CD4-positive, alpha-beta T cell treated with Interferon gamma for 1 hour (primary cell): ENCODE results near the gene PIM2.

Source experiments
- DNase-seq: peaks from one replicate; pipeline ENCODE4 v3.0.0-alpha.2; 2020

Gene PIM2

DNA sequence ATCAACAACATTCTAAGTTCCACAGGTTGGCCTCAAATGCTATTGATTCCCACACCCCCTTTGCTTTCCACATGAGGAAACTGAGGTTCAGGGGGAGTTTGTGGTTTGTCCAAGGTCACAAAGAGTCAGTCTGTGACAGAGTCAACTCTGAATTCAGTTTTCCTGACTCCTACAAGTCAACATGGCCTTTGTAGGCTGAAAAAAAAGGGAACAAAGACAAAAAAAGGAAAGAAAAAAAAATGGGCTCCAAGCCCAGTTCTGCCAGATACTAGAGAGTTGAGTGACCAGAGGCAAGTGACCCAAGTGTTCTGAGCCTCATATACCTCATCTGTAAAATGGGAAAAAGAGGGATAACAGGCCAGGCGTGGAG is 16.5 kb upstream of the PIM2 start:
- no peak for DNase-seq

DNA sequence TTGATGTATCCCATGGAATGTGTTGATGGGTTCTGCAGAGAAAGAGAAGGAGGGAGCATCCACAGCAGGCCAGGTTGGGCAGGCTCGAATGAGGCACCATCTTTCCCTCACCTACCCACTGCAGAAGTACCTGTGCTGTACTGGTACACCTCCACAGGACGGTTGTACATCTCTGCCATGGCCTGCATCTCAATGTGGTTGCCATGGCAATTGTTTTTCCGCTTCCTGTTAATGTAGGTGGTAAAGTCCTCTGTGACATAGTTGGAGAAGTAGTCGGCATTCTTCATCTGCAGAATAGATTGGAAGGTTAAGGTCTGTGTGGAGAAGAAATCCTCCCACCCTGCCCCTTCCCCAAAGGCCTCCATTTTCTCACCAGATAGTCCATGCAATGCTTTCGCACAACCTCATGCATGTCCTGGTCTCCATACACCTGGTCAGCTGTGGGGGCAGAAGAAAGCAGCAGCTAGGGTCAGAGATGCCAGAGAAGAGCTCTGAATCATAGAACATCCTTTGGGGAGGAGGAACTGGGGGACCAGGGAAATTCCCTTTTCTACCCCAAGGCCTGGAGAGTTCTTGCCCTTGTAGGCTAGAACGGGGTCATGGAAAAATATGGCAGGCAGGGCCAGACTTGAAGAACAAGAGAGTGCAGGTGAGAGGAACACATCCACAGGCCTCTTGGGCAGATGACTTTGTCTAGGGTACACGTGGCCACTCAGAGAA is 15.9 kb upstream of the PIM2 start:
- DNase-seq, result peak; percentile 66

DNA sequence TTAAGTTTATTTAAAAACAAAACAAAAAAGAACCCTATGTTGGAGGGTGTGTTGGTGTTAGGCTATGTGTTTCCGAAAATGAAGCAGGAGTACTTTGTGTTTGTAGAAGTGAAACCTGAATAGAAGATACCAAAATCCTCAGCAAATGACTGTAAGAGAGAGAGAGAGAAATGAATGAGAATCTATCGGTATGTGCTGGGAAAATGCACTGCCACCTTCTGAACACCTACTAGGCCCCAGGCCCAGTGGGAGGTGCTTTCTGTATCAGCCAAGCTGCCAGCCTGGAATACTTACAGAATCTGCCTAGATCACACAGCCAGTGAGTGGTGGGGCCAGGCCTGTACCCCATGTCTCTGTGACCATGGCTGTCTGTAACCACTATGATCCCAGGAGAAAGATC is 14.9 kb upstream of the PIM2 start:
- no peak for DNase-seq

DNA sequence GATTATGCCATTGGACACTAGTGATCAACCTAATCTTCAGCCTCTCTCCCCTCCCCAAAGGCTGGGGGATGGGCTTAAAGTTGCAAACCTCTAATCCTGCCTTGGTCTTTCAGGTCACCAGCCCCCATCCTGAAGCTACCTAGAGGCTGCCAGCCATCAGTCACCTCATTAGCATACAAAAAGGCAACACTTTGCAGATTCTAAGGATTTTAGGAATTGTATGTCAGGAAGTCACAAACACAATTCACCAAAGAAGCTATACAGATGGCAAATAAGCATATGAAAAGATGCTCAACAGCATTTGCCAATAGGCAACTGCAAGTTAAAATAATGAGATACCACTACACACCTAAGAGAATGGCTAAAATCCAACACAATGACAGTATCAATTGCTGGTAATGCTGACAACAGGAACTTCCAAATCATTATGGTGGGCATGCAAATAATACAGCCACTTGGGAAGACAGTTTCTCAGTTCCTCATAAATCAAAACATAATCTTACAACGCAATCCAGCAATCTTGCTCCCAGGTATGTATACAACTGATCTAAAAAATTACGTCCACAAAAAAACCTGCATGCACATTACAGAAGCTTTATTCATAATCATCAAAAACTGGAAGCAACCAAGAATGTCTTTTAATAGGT is 9.0 kb upstream of the PIM2 start:
- no peak for DNase-seq

DNA sequence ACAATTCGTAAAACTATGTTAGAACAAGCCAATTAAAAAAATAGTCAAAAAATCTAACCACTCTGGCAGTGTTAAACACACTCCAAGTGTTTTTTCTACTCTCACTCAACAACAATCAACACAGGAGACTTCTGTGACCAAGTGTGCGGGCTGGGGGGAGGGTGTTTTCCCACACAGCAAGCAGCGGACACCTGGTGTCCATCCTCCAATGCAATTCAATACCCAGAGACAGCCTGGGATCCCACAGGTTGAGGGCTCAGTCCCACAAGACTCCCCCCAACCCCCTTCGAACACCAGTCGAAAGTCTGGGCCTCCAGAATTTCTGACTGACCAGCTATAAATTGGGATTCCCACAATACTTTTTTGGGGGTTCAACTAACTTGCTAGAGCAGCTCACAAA is 8.3 kb upstream of the PIM2 start:
- no peak for DNase-seq

DNA sequence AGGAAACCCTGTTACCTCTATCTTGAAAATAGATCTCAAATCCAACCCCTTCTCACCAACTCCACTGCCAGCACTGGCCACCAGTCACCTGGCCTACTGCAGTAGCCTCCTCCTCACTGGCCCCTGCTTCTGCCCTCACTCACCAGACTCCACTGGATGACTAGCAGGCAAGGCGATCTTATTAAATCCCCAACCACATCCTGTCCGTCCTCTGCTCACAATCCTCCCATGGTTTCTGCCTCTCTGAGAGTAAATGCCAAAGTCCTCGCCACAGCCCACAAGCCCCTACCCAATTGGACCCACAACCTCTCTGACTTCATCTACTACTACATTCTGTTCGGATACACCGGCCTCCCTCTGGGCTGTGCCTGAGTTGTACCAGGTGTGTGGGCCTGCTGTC is 5.4 kb upstream of the PIM2 start:
- no peak for DNase-seq

DNA sequence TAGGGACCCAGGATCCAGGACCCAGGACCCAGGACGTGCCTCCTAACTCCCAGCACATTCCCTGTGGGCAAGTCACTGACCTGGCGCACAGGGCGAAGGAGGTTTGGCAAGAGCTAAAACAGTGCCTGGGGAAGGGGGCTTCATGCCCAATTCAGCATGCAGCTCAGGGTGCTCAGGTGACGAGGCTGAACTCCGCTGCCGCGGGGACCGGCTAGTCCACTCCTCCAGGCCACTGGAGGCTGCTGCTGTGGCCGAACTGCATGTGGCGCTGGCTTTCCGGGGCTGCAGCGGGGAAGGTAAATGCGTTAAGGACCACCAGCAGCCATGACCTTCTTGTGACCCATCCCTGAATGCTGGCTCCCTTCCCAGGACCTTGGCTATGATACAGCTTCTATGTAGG is 4.9 kb upstream of the PIM2 start:
- DNase-seq, result no peak

DNA sequence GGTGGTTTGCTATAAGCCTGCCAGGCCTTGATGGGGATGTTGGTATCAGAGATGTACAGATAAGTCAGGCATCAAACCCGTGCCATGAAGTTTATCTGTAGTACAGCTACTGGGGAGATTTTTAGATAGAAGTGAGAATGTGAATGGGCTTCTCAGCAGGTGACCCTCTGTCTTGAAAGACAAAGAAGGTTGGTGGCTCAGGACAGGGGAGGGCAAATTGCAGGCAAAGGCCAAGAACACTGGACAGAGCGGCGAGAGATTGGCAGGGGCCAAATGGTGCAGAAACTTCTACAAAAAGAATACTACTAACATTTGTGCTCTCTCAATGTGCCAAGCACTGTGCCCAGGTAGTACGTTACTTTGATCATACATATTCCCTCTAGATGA is 1.9 kb upstream of the PIM2 start:
- DNase-seq, result no peak

DNA sequence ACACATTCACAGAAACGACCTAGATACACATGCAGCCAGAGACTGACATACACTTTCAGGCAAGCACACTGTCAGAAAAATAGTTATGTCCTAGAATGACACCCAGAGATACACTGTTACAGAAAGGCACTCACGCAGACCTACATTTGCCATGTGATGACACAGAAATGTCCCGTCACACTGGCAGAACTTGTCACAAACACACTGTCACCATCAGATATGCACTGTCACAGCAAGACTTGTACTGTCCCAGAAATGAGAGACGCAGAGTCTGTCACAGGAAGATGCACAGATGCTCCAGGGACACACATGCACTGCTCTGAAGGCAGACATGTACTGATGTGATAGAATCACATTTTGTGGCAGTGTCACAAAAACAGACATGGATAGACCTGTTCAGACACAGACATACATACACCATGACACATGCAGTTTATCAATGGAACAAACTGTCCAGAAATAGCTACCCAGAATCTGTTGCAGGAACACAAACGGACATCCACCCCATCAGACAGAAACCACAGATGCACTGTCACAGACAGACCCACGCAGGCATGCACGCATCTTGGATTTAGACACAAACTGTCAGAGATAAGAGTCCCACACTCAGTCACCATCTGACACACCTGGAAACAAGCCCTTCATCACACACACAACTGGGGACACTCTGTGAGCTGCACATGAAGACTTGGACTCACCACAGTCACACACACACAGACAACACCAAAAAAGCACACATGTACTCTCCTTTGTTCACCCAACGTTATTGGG is 1.3 kb upstream of the PIM2 start:
- DNase-seq, result peak; percentile 37

DNA sequence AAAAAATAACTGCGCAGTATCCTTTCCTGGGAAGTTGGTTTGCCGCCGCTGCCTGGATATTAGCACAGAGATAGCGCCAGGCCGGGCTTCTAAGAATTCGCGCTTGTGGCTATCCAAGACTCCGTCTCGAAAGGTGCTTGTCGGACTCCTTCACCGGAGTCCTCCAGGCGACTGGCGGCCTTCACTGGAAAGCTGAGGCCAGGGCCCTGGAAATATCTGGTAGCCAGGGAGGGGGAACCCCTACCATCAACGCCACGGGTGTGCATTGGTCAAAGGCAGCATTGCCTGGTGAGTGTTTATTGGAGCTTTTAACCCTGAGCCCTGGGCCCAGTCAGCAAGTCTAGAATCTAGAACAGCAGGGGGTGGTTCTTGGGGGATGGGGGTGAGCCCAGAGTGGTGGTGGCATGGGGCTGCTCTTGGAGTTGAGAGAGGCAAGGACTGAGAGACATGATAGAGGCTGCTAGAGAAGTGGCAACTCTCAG is 577 bp upstream of the PIM2 start:
- DNase-seq, result peak; percentile 58

DNA sequence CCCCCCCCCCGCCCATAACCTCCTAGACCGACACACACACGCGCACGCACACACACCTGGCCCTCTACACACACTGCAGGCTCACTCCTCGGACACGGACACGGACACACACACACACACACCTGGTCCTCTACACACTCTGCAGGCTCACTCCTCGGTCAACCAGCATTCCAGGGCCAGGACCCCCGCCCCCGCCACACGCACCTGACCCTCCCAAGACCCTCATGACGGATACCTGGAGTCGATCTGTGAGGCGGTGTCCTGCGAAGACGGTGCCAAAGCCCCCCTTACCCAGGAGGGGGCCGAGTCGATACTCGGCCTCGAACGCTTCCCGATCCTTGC is 552 bp downstream of the PIM2 start:
- DNase-seq, result no peak

DNA sequence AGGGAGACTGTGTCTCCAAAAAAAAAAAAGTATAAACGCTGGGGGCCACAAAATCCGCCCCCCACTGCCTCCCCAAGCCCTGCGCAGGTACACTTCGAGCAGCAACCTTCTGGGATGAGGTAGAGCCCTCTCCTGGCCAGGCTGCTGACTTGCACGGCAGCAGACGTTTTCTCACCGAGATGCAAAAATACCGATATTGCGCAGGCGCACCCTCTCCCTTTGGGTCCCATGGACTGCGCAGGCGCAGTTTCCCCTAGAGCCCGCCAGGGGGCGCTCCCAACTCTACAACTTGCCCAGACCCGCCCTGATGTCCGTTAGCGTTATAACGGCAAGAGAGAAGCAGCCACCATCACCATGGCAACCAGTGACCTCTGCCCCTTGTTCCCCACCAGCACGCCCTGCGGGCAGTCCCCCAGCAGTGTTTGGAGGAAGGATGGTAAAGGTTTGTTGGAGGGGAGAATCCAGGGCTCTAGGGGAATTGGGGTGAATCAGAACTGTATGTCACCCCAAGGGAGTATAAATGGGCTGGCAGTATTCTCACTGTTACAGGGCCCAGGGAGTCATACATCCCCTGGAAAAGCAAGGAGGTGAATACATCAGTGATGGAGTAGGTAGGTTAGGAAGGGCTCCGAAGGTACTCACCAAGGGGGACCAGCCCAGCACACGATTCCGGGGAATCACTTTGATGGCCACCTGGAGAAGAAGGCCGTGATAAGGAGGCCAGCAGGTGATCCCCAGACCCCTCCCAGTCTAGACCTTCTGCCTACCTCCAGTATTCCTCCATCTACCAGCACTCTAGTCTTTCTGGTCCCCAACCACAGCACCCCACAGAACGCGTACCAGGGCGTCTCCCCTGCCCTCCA is 1.5 kb downstream of the PIM2 start:
- peak; percentile 93 for DNase-seq

DNA sequence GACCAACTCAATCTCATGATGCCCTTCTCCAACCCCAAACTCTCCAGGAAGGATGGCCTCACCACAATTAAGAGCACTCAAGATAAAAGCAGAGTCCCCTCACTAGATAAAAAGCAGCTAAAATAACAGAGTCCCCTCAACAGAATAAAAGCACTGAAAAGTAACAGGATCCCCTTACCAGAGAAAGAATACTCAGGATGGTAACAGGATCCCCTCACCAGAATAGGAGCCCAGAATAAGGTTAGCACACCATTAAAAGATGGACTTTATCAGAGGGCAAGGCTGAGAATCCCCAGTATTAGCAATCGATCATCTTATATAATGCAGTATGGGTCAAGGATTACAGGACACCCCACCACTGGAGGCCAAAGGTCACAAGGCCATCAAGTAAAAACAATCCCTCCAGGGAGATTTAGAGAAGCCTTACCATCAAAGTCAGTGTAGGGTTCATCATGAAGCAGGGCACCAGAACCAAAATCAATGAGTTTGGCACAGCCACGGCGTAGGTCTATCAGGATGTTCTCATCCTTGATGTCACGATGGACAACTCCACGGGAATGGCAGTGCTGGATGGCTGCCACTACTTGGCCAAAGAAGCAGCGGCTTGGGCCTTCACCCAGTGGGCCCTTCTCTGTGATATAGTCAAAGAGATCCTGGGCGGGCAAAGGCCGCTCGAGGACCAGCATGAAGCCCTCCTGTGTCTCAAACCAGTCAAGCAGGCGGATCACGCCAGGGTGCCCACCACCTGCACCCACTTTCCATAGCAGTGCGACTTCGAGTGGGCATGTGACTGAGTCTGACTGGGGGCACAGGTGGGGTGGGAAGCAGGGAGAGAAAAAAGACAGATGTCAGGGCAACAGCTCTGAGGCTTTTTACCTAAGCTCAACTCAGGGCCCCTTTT is 4.0 kb downstream of the PIM2 start:
- DNase-seq, result no peak

DNA sequence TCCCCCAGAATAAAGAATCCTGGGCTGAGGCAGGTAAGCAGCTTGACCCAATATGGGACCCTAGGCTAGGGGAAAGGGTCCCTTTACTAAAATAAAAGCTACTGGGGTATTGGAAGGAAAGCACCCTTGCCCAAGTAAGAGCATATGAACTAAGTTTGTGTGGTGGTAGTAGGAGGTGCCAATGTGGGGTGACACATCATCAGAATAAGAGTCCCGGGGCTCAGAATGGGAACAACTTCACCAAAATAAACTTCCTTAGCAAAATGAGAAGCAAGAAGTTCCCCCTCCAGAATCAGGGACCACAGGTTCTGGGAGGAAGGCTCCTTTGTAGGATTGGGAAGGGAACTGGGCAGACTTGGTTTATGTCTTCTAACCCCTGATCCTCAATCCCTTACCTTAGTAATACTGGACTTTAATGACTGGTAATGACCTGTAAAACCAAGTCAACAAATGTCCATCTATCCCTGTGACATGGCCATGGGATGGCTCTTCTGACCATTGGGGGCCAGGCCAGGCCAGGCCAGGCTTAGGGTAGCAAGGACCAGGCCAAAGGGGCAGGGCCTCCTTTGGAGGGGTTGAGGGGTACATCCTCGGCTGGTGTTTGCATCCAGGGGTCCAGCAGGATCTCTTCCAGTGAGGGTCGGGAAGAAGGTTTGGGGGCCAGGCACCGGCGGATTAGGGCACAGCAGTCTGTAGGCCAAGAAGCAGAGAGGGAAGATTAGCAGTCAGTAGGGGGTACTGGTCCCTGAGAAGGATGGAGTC is 5.0 kb downstream of the PIM2 start:
- no peak for DNase-seq

DNA sequence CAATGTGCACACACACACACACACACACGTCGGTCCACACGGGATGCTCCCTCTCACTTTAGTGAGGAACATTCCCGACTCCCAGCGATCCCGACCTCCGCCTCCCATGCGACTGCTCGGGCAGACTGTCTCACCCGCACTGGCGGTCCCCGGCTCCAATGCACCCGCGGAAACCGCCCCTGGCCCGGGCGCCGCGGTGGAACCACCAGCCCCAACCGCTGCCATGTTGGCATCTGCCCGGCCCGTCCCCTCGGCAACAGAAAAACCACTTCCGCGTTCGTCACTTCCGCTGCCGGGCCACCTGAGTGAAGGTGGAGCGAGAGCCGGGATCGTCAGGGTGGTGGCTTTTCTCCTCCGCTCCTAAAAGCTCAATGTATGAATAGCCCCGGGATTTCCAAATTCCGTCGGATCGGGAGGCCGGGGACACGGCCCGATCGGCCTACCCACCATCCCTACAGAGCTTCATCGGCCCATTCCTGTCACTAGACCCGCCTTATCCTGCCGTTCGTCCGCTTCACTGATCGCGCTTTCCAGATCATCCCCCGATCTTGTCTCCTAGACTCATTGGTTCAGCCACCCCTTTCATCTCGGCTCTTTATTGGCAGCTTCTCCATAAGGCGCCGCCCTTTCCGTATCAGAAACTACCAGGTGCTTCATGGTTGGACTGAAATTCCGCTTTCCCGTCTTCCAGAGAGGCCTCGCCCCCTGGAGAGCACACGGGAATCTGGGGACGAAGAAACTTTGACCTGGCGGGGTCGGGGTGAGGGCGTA is 7.2 kb downstream of the PIM2 start, which contains the start of gene SLC35A2:
TSS of gene SLC35A2 (minus strand) at position 235 of the 771 bp plus-strand sequence. CDS start at position 225, 10 bp downstream.
- DNase-seq, result peak; percentile 86

DNA sequence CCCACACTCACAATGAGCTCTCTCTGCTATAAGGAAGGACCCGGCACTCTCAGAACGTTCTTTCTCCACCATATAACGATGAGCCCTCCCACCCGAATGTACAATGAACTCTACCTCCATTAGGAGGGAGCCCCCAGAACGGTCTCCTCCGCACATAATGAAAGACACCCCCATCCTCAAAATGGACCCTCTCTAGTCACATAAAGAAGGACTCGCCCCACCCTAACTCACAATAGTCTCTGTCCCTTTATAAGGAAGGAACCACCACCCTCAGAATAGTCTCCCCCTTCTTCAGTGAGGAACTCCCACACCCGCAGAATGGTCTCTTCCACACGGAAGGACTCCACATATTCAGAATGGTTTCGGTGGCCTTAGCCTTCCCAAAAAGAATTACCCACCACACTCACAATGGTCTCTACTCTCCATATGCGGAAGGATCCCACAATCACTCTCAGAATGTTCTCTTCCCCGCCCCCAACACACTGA is 7.9 kb downstream of the PIM2 start:
- peak; percentile 43 for DNase-seq

DNA sequence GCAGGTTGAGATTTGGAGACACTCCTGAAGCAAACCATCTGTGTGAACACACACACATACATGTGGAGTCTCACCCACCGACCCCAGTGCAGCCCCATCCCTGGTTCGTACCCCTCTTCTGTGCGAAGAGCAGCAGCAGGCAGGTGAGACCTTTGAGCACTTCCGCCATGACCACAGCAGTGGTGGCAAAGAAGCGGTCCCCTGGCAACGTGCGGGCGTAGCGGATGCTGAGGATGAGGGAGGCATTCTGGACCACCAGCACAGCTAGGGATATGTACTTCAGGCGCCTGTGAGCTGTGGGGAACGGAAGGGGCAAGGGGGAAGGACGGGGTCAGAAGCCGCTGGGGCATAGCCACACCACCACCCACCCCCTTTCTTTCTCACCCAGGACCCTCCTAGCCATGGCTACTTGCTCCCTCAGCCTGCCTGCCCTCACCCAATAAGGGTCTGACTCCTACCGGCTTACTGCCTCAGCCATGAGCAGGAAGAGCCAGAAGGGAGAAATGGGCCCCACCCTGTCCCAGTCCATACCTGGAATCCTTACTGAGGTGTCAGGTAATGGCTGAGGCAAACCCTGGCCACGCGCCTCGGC is 9.0 kb downstream of the PIM2 start:
- no peak for DNase-seq

DNA sequence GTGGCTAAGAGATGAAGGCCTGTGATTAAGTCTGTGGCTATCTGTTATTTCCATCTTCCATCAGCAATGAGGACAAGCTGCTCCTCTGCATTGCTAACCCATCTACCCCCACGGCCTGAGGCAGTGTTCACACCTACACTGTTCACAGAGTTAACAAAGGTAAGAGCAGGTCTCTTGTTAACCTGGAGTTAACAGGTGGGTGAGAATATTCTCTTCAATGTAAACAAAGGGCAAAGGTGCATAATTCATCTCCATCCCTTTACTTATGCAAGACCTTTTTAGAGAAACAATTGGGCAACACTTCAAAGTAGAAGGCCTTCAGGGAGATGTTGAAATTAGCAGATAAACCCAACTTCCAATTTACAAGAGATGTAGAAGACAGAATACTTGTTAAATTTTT is 10.2 kb downstream of the PIM2 start:
- DNase-seq, result no peak

DNA sequence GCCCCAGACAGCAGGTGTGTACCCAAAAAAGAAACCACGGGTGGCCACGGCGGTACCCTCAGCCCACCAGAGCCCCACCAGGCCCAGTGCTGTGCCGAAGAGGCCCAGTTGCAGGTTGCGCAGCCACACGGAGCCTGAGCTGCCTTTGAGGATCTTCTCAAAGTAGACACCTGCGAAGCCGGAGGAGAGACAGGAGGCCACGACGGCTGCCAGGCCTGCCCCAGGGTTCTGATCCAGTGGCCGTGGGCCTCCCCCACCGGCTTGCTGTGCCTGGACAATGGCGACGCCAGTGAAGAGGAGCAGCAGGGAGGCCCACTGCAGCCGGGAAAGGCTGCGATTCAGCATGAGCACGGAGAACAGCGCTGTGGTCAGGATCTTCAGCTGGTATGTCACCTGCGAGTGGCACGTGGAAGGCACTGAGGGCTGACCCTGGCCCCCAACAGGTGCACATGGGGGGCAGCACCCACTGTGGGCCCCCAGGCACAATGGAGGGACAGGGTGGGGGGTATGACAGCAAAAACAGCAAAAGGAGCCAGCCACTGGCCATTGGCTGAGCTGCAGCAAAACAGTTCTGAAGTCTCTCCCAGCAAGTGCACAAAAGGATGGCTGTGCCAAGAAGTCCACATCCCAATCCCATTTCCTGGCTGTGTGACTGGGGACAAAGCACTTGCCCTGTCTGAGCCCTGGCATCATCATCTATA is 13.6 kb downstream of the PIM2 start:
- no peak for DNase-seq
